Fibroblast of skin of left biceps (primary cell): ENCODE measurements around the gene PLCL1.

Experiments used
- DNase-seq, 2 experiments: peaks; one replicate each; pipeline ENCODE4 v3.0.0-alpha.2; 2013; ENCODE audit warnings: low read depth in 2 of 2

Gene PLCL1

DNA sequence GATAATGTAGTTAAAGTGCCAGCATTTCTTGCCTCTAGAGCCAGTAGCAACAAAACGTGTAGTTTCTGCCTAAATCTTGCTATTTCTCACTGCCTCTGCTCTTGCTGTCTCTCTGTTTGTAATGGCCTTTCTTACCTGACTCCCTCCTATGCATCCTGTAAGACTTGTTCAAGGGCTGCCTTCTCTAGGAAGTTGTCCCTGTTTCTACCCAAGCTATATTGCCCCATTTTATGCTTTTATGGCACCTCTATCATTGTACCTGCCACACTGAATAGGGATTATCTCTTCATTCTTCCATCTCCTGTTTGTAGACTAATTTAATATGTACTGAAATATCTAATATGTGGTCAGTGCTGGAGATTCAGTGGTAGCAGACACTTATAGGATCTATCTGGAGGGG lies 49.2 kb downstream of the PLCL1 start:
- no peak for DNase-seq

DNA sequence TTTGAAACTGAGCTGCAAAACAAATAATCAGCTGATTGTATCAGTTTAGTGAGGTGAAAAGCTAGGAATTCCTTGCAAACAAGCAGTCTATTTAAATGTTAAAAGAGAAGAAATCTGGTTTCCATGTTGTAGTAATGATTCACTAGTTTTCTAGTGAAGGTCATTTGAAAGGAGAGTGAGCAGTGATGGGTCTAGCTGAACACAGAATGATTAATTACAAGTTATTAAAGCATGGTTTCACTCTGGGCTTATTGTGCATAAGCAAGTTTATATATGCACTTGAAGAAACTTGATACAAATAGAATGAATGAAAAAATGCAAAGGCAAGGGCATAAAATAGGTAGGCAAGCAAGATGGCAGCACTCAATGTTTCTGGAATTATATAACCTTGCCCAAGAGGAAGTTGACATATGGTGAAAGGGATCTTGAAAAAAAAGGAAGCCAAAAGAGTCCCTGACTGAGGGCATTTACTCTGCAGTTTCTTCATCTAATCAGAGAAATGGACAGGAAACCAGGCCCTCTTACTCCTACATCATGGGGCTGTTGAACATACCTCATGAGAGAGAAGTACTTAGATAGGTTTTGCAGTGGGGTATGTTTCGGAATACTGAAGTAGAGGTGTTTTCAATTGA lies 53.2 kb downstream of the PLCL1 start:
- no peak for DNase-seq

DNA sequence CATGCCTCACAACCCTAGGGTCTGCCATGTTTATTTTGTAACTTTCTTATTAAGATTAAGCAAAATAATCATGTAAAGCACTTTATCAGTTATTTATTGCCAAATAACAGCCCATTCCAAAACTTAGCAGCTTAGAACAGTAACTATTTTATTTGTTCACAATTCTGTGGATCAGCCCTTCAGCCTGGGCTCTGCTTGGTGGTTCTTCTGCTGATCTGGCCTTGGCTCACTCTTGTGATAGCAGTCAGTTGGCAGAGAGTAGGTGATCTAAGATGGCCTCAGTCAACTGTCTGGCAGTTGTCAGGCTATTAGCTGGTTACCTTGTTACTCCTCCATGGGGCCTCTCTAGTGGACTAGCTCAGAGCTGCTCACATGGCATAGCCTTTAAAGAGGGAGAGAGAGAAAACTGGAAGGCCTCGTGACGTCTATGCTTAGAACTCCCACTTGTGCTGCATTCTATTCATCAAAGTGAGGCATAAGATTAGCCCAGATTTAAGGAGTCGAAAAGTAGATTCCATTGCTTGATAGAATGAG lies 54.3 kb downstream of the PLCL1 start:
- no peak for DNase-seq

DNA sequence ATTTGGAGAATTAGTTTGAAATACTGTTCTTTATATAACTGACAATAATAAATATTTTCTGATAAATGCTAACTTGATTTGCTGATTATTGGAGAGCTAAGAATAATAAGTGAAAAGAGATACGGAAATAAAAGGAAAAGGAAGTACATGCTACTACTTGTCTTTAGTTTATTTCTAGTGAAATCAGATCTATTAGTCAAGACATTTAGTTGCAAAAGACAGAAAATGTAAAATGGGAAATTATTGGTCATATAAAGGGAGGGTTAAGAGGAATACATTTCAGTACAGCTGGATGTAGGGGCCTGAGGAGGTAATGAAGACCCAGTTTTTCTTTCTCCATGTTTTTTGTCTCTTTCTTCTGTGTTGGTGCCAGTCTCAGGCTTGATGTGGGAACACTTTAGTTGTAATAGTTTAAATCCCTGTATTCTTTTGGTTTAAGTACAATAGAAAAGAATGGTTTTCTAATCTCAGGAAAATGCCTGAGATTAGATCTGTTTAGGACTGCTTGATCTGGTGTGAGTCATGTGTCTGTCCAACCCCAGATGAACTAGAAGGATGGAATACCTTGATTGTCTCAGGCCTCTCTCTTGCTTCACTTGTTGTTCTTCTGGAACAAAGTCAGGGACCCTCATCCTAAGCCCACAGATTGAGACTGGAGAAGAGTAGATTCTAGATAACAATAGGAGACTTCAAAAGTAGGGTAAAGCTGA lies 58.0 kb downstream of the PLCL1 start:
- DNase-seq, result no peak

DNA sequence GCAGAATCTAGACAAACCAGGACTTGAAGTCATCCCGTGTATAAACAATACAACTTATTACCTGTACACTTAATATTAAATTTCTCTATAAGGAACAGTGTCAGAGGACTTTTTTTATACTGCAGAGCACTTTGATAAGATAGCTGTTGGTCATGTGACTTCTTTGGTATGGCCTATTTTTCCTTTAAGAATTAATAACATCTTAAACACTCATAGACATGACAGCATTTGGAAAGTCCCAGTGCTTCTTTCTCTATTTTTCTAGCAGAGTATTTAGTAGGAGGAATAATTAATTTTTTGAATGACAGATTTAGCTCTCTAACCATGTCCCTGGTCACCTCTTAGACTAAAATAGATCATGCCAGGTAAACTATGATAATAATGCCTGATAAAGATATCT lies 59.4 kb downstream of the PLCL1 start:
- no peak for DNase-seq

DNA sequence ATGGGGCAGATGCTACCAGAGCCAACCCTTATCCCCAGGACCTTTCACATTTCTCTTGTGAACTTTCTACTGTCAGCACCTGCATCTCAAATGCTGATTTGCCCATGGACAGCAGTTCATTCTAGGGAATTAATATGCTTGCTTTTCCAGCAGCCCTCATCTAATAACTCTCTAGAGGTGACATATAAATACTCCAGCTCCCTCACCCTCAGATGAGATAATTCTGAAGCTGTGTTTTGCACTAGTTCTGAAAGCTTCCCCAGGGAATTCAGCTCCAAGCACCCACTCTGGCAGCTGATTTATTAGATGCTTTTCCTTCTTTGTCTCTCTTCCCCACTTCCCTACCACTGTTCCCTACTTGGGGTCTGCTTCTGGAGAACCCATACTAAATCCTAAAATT lies 62.1 kb downstream of the PLCL1 start:
- DNase-seq, result no peak

DNA sequence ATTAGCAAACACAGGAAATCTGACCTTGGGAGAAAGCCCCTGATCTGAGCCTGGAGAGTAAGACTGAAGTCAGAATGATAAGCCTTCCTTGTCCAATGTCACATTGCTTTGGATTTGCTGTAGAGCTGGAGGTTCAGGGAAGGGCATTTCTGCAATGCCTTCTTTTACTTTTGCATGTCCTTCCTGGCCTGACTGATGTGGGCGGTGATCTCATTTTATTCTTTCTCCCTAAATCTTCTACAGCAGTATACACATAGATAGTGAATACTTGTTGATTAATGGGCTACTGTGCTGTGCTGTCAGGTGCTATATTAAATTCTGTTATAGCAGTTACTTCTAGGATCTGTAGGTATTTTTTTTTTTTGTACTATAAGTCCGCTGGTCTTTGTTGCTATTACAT lies 62.6 kb downstream of the PLCL1 start:
- DNase-seq, result no peak

DNA sequence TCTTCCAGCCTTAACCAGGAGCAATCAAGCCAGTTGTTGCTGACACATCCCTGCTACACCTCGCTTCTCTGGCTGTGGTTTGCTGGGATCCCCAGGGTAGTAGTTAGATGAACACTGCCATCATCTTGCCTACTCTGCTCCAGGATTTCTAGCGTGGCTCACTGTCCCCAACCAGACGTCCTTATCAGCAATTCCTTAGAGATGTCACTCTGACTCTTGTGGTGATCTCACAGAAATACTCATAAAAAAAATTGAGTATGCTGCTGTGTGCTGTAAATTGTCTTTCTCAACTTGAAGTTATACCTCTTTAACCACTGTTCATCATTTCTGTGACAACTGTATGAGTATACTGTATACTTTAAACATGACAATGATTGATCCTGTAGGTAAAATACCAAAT lies 63.2 kb downstream of the PLCL1 start:
- no peak for DNase-seq

DNA sequence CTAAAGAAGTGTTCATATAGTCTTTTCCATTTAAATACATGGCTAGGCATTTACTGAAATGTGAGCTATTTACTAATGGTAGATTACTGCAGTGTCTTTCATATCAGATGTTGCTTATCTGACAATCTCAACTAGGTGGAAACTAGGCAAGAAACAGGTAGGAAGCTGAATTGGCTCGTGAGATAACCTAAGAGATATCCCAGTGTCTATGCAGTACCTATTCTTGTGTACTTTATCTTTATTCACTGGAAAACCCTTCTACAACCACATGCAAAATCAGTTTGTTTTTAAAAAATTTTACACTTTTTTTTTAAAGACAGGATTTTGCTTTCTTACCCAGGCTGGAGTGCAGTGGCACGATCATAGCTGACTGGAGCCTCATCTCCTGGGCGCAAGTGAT lies 63.8 kb downstream of the PLCL1 start:
- DNase-seq, result no peak

DNA sequence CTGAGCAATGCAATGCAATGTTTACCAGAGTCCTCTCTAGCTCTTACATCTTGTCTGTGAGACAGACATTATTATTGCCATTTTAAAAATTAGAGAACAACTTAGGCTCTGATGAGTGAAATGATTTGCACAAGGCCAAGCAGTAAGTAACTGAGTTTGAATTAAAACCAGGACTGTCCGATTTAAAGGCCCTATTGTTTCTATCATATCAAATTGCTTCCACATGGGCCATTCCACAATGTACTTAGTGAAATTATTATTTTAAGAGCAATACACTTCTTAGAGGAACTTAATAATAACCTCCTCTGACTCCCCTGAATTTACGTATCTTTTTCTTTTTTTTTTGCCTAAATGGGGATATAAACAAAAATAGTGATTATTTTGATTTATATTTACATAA lies 64.6 kb downstream of the PLCL1 start:
- no peak for DNase-seq

DNA sequence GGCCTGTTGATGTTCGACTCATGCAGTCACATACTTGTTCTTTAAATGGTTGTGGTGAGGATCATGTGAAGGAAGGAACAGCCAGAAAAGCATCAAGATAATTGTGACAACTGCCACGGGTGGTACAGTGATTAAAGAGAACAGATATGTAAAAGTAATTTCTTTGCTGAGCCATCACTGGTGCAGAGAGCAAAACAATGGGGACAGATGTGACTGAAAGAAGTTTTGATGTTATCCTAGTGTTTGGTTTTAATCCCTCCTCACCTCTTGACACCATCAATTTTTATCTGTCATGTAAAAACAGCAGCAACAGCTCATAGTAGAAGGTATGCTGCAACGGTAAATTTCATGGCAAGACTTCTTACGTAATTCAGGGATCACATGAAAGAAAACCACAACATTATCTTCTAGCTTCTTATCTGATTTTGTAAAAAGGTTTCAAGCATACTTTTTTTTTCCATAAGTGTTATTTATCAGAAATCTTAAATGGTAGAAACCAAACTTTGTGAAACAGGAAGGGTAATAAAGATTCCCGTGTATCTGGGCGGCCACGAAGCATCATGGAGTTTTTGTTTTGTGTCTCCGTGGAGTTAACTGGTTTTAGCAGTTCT lies 65.2 kb downstream of the PLCL1 start:
- DNase-seq, result no peak

DNA sequence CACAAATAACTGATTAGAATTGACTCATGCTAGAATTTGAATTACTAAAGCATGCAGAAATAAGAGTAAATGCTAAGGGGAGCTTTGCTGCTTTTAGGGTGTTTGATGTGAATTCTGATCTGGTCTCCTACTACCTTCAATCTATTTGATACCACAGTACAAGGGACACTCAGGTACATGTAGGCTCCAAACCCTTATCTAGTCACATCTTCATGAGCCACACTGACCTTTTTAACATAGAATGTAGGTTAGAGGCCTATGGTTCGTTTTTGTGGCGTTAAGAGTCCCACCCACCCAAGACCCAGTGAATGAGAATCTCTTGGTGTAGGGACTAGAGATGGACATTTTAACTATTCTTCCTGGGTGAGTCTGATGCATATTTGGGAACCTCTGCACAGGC lies 65.7 kb downstream of the PLCL1 start:
- DNase-seq, result no peak

DNA sequence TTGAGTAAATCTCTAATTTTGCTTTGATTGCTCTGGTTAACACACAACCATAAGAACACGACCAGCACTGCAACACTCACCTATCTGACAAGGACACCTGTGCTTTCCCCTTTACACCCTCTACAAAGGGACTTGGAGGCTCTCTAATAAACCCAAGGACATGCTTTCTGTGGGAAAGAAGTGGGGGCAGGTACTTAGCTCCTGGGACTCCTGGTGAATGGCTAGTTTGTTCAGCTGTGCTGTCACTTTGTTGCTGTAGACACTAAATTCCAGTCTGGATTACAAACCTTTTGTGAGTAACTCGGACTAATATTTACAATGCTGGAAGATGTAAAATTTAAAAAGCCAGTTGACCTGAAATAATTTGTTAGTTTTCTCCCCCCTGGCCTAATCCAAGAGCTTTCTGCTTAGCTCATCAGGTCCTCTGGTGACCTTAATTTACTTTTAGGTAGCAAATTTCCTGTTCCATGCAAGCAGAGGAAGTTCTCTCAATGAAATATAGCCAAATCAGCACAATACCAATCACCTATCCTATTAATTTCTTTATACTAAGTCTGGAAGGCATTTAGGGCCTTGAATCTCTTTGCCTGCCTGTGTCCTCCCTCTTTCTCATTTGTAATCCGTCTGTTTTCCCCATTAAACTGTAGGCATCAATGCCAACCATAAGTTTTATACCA lies 67.5 kb downstream of the PLCL1 start:
- DNase-seq, result no peak

DNA sequence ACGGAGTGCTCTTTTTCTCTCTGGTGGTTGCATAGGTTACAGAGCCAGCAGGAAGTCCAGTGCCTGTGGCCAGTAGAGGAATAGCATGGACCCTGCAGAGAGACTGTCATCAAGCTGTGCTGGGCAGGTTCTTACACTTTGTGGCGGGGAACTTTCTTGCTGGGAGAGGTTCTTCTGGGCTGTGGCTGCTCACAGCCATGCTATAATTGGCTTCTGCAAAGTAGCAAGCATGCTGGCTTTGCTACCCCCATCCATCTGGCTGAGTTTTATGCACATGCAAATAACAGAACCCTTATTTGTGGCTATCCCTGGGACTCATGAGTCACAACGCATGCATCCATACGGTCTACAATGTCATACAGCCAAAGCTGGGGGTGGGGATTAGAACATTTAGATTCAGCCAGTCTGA lies 68.9 kb downstream of the PLCL1 start:
- DNase-seq, result peak; percentile 76 to 78

DNA sequence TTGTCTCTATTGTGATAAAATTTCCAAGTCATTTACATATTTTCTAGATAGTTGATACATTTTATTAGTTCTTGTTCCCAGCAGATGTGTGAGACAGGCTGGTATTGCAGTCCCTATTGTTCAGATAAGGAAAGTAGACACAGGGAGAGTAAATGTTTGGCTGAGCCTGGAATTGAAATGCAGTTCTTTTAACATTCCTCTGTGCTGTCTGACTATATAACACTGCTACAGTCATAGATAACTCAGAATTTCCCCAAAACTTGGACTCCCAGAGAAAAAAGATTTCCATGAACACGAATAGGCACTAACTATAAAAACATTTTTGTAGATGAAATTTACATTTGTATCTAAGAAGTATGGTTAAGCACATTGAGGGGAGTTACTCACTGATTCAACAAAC lies 71.4 kb downstream of the PLCL1 start:
- no peak for DNase-seq

DNA sequence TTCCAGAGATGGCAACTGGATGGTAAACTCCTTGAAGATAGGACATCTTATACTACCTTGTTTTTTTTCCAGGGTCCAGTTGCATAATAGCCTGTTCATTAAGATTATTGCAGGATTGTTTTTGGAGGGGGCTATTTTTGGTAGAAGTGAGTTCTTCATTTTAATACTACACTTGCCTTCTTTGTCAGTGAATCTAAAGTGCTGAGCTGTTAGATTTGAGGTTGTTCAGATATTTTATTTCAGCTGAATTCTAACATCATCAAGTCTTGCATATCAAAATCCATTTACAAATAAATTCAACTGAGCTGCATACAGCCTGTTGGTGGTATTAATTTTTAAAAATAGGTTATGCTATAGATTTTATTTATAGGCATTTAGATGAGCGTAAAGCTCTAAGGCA lies 72.1 kb downstream of the PLCL1 start:
- no peak for DNase-seq

DNA sequence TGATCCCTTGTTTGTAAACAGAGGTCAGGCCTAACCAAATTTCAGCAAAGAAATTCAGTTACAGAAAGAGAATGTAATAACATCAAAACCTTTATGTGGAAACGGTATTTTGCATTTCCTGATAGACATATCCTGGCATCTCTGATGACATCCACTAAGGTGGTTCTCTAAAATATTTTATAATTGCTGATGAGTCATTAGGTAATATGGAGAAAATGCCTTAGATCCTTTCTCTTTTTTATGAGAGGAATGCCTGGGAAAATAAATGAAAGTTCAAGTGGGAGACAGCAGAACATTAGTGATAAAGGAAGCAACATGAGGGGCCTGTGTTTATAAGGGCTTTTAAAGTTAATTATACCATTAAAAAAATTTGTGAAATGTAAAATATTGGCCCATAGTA lies 72.6 kb downstream of the PLCL1 start:
- DNase-seq, result no peak

DNA sequence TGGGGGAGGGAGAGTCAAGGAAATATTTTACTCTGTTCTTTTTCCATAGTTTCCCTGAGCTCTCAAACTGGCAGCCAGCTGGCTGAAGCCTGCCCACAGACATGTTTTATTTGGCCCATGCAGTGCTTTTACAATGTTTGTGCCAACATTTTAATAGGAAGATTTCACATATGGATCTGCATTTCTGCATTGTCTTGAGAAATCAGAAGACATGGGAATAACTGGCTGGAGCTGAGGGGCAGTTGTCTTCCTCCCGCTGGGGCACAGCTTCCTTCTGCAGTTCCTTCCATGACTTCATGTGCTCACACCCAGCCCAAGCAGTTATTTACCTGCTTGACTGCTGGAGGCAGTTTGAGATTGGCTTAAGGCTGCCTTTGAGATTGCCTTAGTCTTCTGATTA lies 74.4 kb downstream of the PLCL1 start:
- no peak for DNase-seq

DNA sequence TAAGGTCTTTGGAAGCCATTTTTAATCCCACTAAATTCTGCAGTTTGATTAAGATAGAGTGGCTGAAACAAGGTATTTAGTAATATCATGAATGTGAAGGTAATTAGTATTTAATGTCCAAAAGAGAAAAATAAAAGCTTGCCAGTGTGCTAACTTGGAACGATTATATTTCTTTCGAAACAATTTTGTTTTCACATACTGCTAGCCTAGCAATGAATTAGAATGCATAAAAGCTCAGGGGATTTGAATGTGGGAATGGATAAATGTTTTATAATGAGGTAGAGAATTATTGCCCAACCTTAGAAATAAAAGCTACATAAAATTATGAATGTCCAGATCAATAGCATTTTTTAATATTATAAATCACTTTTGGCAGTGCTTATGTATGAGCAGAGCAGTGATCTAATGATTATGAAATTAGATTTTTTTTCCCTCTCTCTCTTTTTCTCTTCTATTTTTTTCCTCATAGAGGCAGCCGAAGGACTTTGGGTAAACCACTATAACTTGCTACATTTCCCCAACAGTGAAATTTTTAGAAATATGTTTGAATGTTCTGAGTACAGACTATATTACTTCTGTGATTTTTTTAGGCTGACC lies 75.5 kb downstream of the PLCL1 start:
- no peak for DNase-seq

DNA sequence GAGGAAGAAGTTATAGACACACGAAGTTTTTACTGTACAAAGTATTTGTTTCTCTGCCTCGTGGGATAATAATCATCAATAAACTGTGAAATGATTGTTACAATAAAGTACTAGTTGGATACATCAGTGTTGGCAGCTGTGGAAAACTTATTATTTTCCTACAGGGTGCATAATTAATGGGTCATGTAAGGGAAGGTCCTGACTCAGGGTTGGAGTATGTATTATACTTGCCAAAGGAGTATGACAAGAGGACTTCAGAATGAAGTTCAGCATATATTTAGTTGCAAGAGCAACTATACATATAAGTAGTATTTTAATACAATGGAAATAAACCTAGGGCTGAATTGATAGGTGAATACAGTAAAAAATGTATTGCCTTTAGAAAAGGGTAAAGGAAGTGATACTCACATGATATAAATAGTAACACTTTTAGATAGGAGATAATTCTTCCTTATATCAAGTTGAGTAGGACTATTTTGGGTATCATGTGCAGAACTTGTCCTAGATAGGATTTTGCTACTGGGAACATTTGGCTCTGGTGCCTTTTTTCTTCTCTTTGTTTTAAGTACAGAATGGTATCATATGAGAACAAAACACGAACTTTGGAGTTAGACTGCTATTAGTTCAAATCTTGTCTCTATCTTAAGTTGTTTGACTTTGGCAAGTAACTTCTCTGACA lies 79.1 kb downstream of the PLCL1 start:
- peak; percentile 47 for DNase-seq

DNA sequence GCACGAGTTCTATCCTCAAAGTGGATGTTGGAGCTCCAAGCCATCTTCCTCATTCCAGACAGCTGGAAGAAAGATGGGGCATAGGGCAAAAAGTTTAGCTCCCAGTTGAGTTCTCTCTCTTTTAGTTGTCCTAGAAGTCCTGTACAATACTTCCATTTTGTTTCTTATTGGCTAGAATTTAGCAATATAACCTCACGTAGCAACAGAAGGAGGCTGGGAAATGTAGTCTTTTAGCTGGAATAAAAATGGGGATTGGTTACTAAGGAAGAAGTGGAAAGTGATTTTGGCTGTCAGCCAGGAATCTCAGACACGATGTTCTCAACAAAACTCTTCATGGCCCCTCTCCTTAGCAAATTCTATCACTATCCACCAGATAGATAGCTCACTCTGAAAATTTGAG lies 79.9 kb downstream of the PLCL1 start:
- DNase-seq, result no peak

DNA sequence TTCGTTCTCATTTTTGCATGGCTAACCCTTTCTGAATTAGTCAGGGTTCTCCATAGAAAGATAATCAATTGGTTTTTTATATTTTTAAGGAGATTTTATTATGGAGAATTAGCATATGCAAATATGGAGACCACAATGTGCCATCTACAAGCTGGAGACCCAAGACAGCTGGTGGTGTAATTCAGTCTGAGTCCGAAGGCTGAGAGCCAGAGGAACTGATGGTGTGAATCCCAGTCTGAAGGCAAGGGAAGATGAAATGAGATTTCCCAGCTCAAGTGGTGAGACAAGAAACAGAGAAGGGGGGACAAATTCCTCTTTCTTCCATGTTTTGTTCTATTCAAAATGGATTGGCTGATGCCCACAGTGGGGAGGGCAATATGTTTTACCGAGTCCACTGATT lies 80.7 kb downstream of the PLCL1 start:
- no peak for DNase-seq
